ENCODE data around the gene FAHD2A.
"Not testable (repeated sequence)": the region's sequence is repeated elsewhere in the genome, so short reads cannot be mapped to it uniquely, and the experiment has no call there.

GRCh38 chr2:95429748-95430467 is 27.4 kb downstream of the FAHD2A start:
- not testable (repeated sequence) for TF ChIP-seq CTCF (IDR thresholded peaks at IDR 0.05; ENCODE audit: low read depth, low read length); MYC (IDR thresholded peaks at IDR 0.05; ENCODE audit: low read depth, low read length); MAX (IDR thresholded peaks at IDR 0.05; ENCODE audit: low read depth, low read length); POLR2A (IDR thresholded peaks at IDR 0.05; ENCODE audit: extremely low read depth, insufficient read length)
